ENCODE measurements around the gene FBXL16. TPM values are rescaled to one million over a fixed set of nuclear protein-coding genes. Genes with fewer than 3 reads are reported as not detected.

FBXL16 gene
- total and polyA plus RNA-seq, 8 donors, result 0.60 to 17.7 (median 2.3) TPM

GRCh38 chr16:657487-657886, 48.1 kb downstream of the FBXL16 start:
- Histone ChIP-seq H3K9me3 (no peaks in the 10 kb centered on the region), H3K27me3 (no peaks in the 10 kb centered on the region), H3K36me3 (peaks cover 0 to 12% (median 0%) of the 10 kb centered on the region in 3 donors), H3K4me3 (no peak overlapping the region), H3K4me1 (peaks cover 5 to 7% (median 5%) of the 10 kb centered on the region in 3 donors), H3K27ac (no peak overlapping the region)
- DNase-seq (no peak), FAIRE-seq (no peak), ATAC-seq (no peak)
- 96 to 97% methylated on average over 19 to 22 of the region's 22 CpGs for WGBS, 2 donors
- no peak for TF ChIP-seq CTCF (IDR thresholded peaks at IDR 0.05)
- intact Hi-C loops (cut with DNase I), result loop anchor here in 1 of 3 donors (10.0 kb wide), 1 partner anchor 273 kb away; the partner anchor contains the start of gene PGAP6

- intact Hi-C loops (cut with DNase I), result loop anchor here in 1 of 3 donors (10.0 kb wide), 1 partner anchor 269 kb away; the partner anchor contains the start of gene PGAP6
- ATAC-seq, result no peak
- DNase-seq, result no peak
- 86 to 88% methylated on average over 12 of the region's 12 CpGs for WGBS, 2 donors
- no peak for FAIRE-seq
- H3K27ac ChIP-seq, result no peak overlapping the region
- H3K27me3 ChIP-seq, result no peaks in the 10 kb centered on the region
- TF ChIP-seq CTCF (IDR thresholded peaks at IDR 0.05), result no peak
- peaks cover 0 to 12% (median 0%) of the 10 kb centered on the region in 3 donors for H3K36me3 ChIP-seq
- no peak overlapping the region for H3K4me3 ChIP-seq
- peaks cover 0 to 6% (median 0%) of the 10 kb centered on the region in 3 donors for H3K4me1 ChIP-seq
- H3K9me3 ChIP-seq, result no peaks in the 10 kb centered on the region
These were observed 51.6 kb downstream of the FBXL16 start for GRCh38 chr16:654034-654433.

- DNase-seq (no peak), FAIRE-seq (no peak), ATAC-seq (no peak)
- WGBS, 2 donors, result 88 to 91% methylated on average over 25 to 28 of the region's 28 CpGs
- no peak for TF ChIP-seq CTCF (IDR thresholded peaks at IDR 0.05)
- H3K4me1 ChIP-seq, result peaks cover 9 to 18% (median 11%) of the 10 kb centered on the region in 3 donors
- no peak overlapping the region for H3K27ac ChIP-seq
- no peaks in the 10 kb centered on the region for H3K27me3 ChIP-seq
- H3K9me3 ChIP-seq, result no peaks in the 10 kb centered on the region
- peaks cover 0 to 12% (median 0%) of the 10 kb centered on the region in 3 donors for H3K36me3 ChIP-seq
- H3K4me3 ChIP-seq, result no peak overlapping the region
- intact Hi-C loops (cut with DNase I), result loop anchor here in 1 of 3 donors (10.0 kb wide), 1 partner anchor 268 kb away; the partner anchor contains the start of gene PGAP6
These were observed 52.9 kb downstream of the FBXL16 start for GRCh38 chr16:652454-653305.

- TF ChIP-seq CTCF (IDR thresholded peaks at IDR 0.05), result no peak
- no peak overlapping the region for H3K27ac ChIP-seq
- DNase-seq (peak in 1 of 6 donors; percentile 81), FAIRE-seq (no peak), ATAC-seq (no peak)
- H3K4me1 ChIP-seq, result peaks cover 12 to 21% (median 20%) of the 10 kb centered on the region in 3 donors
- peaks cover 0 to 12% (median 0%) of the 10 kb centered on the region in 3 donors for H3K36me3 ChIP-seq
- H3K27me3 ChIP-seq, result no peaks in the 10 kb centered on the region
- intact Hi-C loops (cut with DNase I), result loop anchor here in 1 of 3 donors (10.0 kb wide), 1 partner anchor 267 kb away; the partner anchor contains the start of gene PGAP6
- no peaks in the 10 kb centered on the region for H3K9me3 ChIP-seq
- WGBS, 2 donors, result 92 to 95% methylated on average over 22 of the region's 22 CpGs
- H3K4me3 ChIP-seq, result no peak overlapping the region
These were observed 53.8 kb downstream of the FBXL16 start for GRCh38 chr16:651844-652243.
